A673 (cell line): ENCODE data around the gene PCCB. TPM values are rescaled to one million over a fixed set of nuclear protein-coding genes. Genes with fewer than 3 reads are reported as not detected.

Experiments used
- BruUV-seq: library from RNA; stranded (reverse); fragments of 400-500 nt; replicated peaks from 2 replicates; lab custom pipeline; 2021; lab: Mats Ljungman, UMichigan
- CTCF ChIA-PET: fragments of 300-600 bp; sonication (Branson Sonifier 250); formaldehyde crosslinking; loops from one replicate; lab custom pipeline; 2022; ENCODE audit warnings: antibody characterized with exemption; lab: Charles Lee
- POLR2A ChIA-PET: fragments of 300-600 bp; sonication (Branson Sonifier 250); formaldehyde crosslinking; loops from one replicate; lab custom pipeline; 2022; ENCODE audit warnings: antibody characterized with exemption; ENCODE audit not compliant: low non-redundant PET; lab: Charles Lee
- DNase-seq: peaks from one replicate; pipeline ENCODE4 v3.0.0-alpha.2; 2015; ENCODE audit warnings: low spot score
- H3K27ac ChIP-seq: fragments of 200-600 bp; sonication (generic); 2 replicates; pipeline ENCODE4 v1.5.1; 2016; ENCODE audit warnings: mixed run types, low read depth, mild to moderate bottlenecking, mixed read lengths, antibody characterized with exemption, low read length; ENCODE audit not compliant: poor library complexity, severe bottlenecking
- H3K27me3 ChIP-seq: fragments of 200-600 bp; sonication (generic); replicated peaks from 2 replicates; pipeline ENCODE4 v1.6.1; 2017; ENCODE audit warnings: mixed run types, low read depth, mild to moderate bottlenecking, mixed read lengths, antibody characterized with exemption, low read length; ENCODE audit not compliant: insufficient read depth, poor library complexity
- H3K36me3 ChIP-seq: fragments of 200-600 bp; sonication (generic); 2 replicates; pipeline ENCODE4 v1.6.1; 2016; ENCODE audit warnings: mixed run types, mild to moderate bottlenecking, mixed read lengths, antibody characterized with exemption, low read length; ENCODE audit not compliant: insufficient read depth, poor library complexity, severe bottlenecking
- H3K4me1 ChIP-seq: fragments of 200-600 bp; sonication (generic); 2 replicates; pipeline ENCODE4 v1.6.1; 2017; ENCODE audit warnings: mixed run types, mild to moderate bottlenecking, mixed read lengths, antibody characterized with exemption, low read length; ENCODE audit not compliant: insufficient read depth, poor library complexity, severe bottlenecking
- H3K4me3 ChIP-seq: fragments of 200-600 bp; sonication (generic); 2 replicates; pipeline ENCODE4 v1.5.1; 2016; ENCODE audit warnings: low read depth, mixed run types, mild to moderate bottlenecking, mixed read lengths, low read length; ENCODE audit not compliant: poor library complexity, severe bottlenecking
- H3K9me3 ChIP-seq: fragments of 200-600 bp; sonication (generic); 2 replicates; pipeline ENCODE4 v1.6.1; 2016; ENCODE audit warnings: mixed run types, low read depth, mild to moderate bottlenecking, mixed read lengths, antibody characterized with exemption, low read length; ENCODE audit not compliant: poor library complexity, severe bottlenecking
- EZH2 ChIP-seq: fragments of 200-600 bp; sonication (generic); IDR thresholded peaks from 2 replicates; pipeline ENCODE4 v1.6.1; 2017; ENCODE audit warnings: borderline replicate concordance, low read depth, mild to moderate bottlenecking, mixed read lengths, antibody characterized with exemption, low read length; ENCODE audit not compliant: poor library complexity, severe bottlenecking
- intact Hi-C: fragments of 100-400 bp; cut with micrococcal nuclease; formaldehyde crosslinking; loops from one replicate; pipeline ENCODE4 v1.10.0; 2022; ENCODE audit not compliant: unreplicated experiment
- total RNA-seq: library from RNA; stranded (reverse); gene quantifications from 2 replicates; pipeline ENCODE4 v1.2.3, GENCODE V29; 2021
- TF ChIP-seq, protein P1 (sequence below): fragments of 300-800, 200-600 bp; sonication (generic); conservative IDR thresholded peaks from 2 replicates; pipeline ENCODE4 v1.5.1; 2017; ENCODE audit warnings: low read depth, mild to moderate bottlenecking, antibody characterized with exemption, low read length, moderate library complexity, mixed read lengths

Gene PCCB
- total RNA-seq, 1 experiment from 2014 or later: 82.1 TPM

DNA sequence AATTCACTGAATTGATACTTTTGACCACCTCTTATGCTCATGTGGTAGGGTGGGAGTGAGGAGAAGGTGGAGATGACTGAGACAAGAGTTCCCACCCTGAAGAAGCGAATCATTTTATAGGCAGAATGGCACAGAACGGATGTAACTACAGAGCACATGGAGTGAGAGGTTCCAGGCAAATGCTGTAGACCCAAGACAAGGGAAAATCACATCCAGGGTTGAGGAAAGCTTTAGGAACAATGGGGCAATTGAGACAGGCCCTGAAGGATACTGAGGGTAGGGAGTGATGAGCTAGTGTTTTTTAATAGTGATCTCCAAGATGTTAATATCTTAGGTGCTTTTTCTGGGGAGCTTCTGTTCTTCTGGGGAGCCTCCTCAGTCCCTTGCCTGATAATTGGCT, 8.1 kb downstream of the PCCB start:
- no TSS peak for BruUV-seq
- H3K27me3 ChIP-seq: no peaks in the 10 kb centered on the region
- POLR2A ChIA-PET: no interaction called here
- TF ChIP-seq EZH2: no peak
- TF ChIP-seq, protein P1, sequence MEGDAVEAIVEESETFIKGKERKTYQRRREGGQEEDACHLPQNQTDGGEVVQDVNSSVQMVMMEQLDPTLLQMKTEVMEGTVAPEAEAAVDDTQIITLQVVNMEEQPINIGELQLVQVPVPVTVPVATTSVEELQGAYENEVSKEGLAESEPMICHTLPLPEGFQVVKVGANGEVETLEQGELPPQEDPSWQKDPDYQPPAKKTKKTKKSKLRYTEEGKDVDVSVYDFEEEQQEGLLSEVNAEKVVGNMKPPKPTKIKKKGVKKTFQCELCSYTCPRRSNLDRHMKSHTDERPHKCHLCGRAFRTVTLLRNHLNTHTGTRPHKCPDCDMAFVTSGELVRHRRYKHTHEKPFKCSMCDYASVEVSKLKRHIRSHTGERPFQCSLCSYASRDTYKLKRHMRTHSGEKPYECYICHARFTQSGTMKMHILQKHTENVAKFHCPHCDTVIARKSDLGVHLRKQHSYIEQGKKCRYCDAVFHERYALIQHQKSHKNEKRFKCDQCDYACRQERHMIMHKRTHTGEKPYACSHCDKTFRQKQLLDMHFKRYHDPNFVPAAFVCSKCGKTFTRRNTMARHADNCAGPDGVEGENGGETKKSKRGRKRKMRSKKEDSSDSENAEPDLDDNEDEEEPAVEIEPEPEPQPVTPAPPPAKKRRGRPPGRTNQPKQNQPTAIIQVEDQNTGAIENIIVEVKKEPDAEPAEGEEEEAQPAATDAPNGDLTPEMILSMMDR: no peak
- CTCF ChIA-PET: no interaction called here
- no peaks in the 10 kb centered on the region for H3K9me3 ChIP-seq
- no peak overlapping the region for H3K4me3 ChIP-seq
- no peaks in the 10 kb centered on the region for H3K4me1 ChIP-seq
- H3K36me3 ChIP-seq: peaks cover 53% of the 10 kb centered on the region
- intact Hi-C loops: no loop called here
- no peak overlapping the region for H3K27ac ChIP-seq
- DNase-seq: no peak

DNA sequence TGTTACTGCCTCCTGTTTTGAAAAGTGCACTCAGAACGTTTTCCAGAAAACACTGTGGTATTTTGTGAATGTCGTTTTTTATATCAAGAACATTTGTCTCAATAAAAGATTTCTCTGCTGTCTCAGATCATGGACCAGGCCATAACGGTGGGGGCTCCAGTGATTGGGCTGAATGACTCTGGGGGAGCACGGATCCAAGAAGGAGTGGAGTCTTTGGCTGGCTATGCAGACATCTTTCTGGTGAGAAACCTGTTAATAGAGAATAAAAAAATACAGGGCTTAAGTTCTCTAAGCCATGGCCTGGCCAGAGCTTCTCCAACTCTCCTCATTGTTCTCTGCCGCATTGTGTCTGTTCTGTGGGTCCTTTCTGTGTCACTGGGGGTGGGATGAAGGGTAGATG, 11.7 kb downstream of the PCCB start:
- Histone ChIP-seq H3K27ac (no peak overlapping the region), H3K4me3 (no peak overlapping the region), H3K36me3 (peaks cover 54% of the 10 kb centered on the region), H3K27me3 (no peaks in the 10 kb centered on the region), H3K9me3 (no peaks in the 10 kb centered on the region), H3K4me1 (no peaks in the 10 kb centered on the region)
- DNase-seq: no peak
- BruUV-seq: no TSS peak
- ChIA-PET CTCF (no interaction called here), POLR2A (no interaction called here)
- no peak for TF ChIP-seq EZH2
- TF ChIP-seq, protein P1: no peak
- intact Hi-C loops: no loop called here

DNA sequence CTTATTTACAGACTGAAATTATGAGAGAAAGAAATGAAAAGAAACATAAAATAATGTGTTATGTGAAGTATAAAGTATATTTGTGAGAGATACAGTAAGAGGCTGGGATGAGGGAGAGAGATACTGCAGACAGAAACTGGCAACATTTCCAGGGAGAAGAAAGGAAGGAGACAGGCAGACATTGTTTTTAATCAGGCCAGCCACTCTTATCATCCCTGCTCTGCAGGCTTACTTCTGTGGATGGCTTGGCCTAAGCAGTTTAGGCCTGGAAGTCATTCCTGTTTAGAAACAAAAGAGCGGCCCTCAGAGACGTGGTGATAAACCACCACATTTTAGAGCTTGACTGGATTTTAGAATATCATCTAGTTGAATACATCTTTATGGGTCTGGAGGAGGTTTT, 12.4 kb downstream of the PCCB start:
- CTCF ChIA-PET: no interaction called here
- no peak for TF ChIP-seq EZH2
- TF ChIP-seq, protein P1: no peak
- POLR2A ChIA-PET: no interaction called here
- Histone ChIP-seq H3K4me1 (no peaks in the 10 kb centered on the region), H3K9me3 (no peaks in the 10 kb centered on the region), H3K27ac (no peak overlapping the region), H3K27me3 (no peaks in the 10 kb centered on the region), H3K36me3 (peaks cover 49% of the 10 kb centered on the region), H3K4me3 (no peak overlapping the region)
- intact Hi-C loops: no loop called here
- DNase-seq: no peak
- BruUV-seq: no TSS peak
